GM10248 (cell line): Measurements from ENCODE around the gene MTREX.

Experiments used
- CTCF ChIA-PET: fragments of 300-600 bp; sonication (Branson Sonifier 250); formaldehyde crosslinking; extraction: SDS; loops from one replicate; lab custom pipeline; 2021; ENCODE audit warnings: antibody characterized with exemption; lab: Yijun Ruan, JAX
- POLR2A ChIA-PET: fragments of 350-650 bp; sonication (Branson Sonifier 250); formaldehyde crosslinking; extraction: SDS; loops from one replicate; lab custom pipeline; 2020; ENCODE audit warnings: antibody characterized with exemption; lab: Yijun Ruan, JAX
- DNase-seq: peaks from one replicate; pipeline ENCODE4 v3.0.0; 2012; ENCODE audit errors: extremely low spot score
- TF ChIP-seq, protein P1 (sequence below): IDR thresholded peaks from 2 replicates; pipeline ENCODE4 v1.5.1; 2012; ENCODE audit warnings: mild to moderate bottlenecking, low read depth; ENCODE audit errors: extremely low read depth, missing control alignments, control extremely low read depth

MTREX gene

DNA sequence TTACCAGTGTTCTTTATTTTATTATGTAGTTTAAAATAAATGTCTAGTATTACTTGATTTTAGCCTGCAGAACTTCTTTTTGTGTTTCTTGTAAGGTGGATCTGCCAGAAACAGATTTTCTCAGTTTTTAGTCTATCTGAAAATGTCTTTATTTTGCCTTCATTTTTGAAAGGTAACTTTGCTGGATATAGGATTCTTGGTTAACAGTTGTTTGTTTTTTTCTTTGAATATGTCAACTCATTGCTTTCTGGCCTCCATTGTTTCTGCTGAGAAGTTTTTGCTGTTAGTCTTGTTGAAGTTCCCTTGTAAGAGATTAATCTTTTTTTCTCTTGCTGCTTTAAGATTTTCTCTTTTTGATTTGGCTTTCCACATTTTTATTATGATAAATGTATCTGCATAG, 75.5 kb downstream of the MTREX start:
- DNase-seq: no peak
- ChIA-PET POLR2A (no interaction called here), CTCF (interaction anchor here (1.6 kb wide), 1 partner anchor 21 kb away, joined by 3 read pairs; no protein-coding TSS in a partner anchor)
- TF ChIP-seq, protein P1, sequence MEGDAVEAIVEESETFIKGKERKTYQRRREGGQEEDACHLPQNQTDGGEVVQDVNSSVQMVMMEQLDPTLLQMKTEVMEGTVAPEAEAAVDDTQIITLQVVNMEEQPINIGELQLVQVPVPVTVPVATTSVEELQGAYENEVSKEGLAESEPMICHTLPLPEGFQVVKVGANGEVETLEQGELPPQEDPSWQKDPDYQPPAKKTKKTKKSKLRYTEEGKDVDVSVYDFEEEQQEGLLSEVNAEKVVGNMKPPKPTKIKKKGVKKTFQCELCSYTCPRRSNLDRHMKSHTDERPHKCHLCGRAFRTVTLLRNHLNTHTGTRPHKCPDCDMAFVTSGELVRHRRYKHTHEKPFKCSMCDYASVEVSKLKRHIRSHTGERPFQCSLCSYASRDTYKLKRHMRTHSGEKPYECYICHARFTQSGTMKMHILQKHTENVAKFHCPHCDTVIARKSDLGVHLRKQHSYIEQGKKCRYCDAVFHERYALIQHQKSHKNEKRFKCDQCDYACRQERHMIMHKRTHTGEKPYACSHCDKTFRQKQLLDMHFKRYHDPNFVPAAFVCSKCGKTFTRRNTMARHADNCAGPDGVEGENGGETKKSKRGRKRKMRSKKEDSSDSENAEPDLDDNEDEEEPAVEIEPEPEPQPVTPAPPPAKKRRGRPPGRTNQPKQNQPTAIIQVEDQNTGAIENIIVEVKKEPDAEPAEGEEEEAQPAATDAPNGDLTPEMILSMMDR: no peak

GRCh38 chr5:55384072-55384471, 76.3 kb downstream of the MTREX start:
- TF ChIP-seq, protein P1: no peak
- ChIA-PET POLR2A (no interaction called here), CTCF (no interaction called here)
- no peak for DNase-seq

GRCh38 chr5:55385227-55385626, 77.4 kb downstream of the MTREX start:
- ChIA-PET POLR2A (no interaction called here), CTCF (no interaction called here)
- TF ChIP-seq, protein P1: no peak
- no peak for DNase-seq

DNA sequence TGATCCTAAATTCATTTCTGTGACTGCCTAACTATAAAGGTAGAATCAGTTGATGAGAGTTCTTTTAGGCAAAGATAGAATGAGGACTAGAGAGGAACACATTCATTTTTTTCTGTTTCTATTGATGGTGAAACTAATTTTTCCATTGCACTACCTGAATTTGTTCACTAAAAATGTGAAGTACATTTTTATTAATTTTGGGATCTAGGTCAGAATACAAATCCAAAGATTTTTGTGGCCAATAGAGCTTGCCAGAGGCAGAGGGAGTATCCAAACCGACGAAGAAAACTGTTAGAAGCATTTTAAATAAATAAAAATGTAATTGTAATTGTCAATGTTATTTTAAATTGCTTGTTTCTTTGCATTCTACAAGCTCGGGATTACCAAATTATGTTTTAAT, 78.1 kb downstream of the MTREX start:
- no peak for DNase-seq
- TF ChIP-seq, protein P1: no peak
- ChIA-PET CTCF (interaction anchor here (1.7 kb wide), 1 partner anchor 16 kb away, joined by 4 read pairs; no protein-coding TSS in a partner anchor), POLR2A (no interaction called here)

- CTCF ChIA-PET: interaction anchor here (1.0 to 1.7 kb wide), 2 partner anchors 15 kb away, joined by 3 to 4 read pairs; no protein-coding TSS in a partner anchor
These were observed 78.6 kb downstream of the MTREX start for GRCh38 chr5:55386356-55386755.

DNA sequence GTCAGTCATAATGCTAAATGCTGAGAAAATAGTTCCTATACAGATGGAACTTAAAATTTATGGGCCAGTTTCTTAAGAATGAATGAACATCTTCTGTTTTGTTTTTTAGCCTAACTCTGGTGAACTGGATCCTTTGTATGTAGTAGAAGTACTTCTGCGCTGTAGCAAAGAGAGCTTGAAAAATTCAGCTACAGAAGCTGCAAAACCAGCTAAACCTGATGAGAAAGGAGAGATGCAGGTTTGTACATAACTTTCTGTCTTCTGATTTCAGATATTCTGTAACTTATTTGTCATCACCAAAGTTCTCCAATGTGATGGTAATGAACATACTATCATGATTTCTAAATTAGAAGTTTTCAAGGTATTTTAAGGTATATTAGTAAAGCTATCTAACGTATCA, 80.1 kb downstream of the MTREX start:
- ChIA-PET CTCF (interaction anchor here (1.0 kb wide), 1 partner anchor 18 kb away, joined by 3 read pairs; no protein-coding TSS in a partner anchor), POLR2A (no interaction called here)
- no peak for DNase-seq
- TF ChIP-seq, protein P1: no peak

More at GRCh38 chr5:55386356-55386755, 78.6 kb downstream of the MTREX start:
- TF ChIP-seq, protein P1: no peak
- POLR2A ChIA-PET: no interaction called here
- no peak for DNase-seq
